HG03064 (cell line): ENCODE data around the gene CFAP90.

ENCODE experiments used
- ATAC-seq: cut with Tn5 transposase; IDR thresholded peaks from one replicate; pipeline ENCODE4 v1.9.1; 2021; ENCODE audit warnings: low read depth; ENCODE audit not compliant: unreplicated experiment

Gene CFAP90

DNA sequence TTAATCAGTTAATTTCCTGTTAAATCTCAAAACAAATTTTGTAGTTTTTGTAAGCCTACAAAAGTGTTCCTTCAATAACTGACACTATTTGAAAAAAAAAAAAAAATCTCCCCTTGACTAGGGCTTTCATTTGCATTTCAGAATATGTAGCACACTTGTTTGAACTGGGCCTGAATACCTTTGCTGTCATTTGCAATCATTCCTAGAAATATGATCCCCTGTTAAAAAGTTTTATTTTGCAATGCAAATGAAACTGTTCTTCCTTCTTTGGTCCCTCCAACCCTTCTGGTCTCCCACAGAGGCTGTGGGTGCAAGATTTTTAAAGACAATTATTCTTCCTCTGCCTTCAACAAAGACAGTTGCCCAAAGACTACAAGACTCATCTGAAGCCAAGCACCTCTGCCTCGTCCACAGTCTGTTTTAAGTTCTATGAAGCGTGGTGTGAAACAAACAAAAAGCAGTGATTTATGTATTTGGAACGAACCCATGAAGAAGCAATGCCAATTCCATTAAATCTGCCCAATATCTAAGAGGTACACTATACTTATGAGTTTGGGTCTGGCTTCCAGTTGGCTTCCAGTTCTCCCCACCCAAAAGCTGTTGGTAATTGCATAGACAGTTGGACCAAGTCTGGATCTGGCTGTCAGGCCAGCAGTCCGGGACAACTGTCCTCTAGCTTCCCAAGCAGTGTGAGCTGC lies 66.1 kb downstream of the CFAP90 start:
- no peak for ATAC-seq

DNA sequence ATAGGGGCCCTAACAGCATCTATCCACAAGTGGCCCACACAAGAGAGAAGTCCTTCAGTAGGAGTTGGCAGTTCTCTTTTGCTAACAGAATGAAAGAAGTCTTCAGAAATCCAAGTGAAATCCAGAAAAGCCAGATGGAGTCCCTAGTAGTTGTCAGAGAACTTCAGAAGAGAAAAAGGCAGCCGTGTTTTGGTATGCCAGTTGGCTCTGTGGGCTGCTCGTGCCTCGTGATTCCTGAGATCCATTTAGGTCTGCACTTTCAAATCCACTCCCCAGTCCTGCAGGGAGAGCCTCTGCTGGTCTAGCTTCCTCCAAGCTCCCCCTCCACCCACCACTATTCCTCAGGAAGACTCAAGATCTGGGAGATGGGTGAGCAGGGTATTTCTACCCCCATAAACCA lies 69.0 kb downstream of the CFAP90 start:
- no peak for ATAC-seq
